Spinal cord (tissue), 10 donors: ENCODE measurements around the gene C6. TPM values are rescaled to one million over a fixed set of nuclear protein-coding genes. Genes with fewer than 3 reads are reported as not detected.

Experiments used
- DNase-seq, 6 donors: peaks; one replicate each; pipeline versions ENCODE4 v3.0.0 to v3.0.0-alpha.2; 2013 to 2015; ENCODE audit warnings: low spot score in 6 of 6, low read depth in 4 of 6
- H3K27ac ChIP-seq: one replicate; pipeline ENCODE4 v1.5.1; 2013; ENCODE audit warnings: low read depth, low read length, control low read depth
- H3K27me3 ChIP-seq: one replicate; pipeline ENCODE4 v1.6.1; 2013; ENCODE audit warnings: low read length; ENCODE audit not compliant: control insufficient read depth, insufficient read depth
- H3K36me3 ChIP-seq: one replicate; pipeline ENCODE4 v1.6.1; 2013; ENCODE audit warnings: low read length; ENCODE audit not compliant: control insufficient read depth, insufficient read depth
- H3K4me1 ChIP-seq: one replicate; pipeline ENCODE4 v1.6.1; 2013; ENCODE audit warnings: low read length; ENCODE audit not compliant: control insufficient read depth, insufficient read depth
- H3K4me3 ChIP-seq: one replicate; pipeline ENCODE4 v1.5.1; 2013; ENCODE audit warnings: low read depth, low read length, control low read depth
- H3K9me3 ChIP-seq: one replicate; pipeline ENCODE4 v1.6.1; 2013; ENCODE audit warnings: low read length; ENCODE audit not compliant: control insufficient read depth, insufficient read depth
- WGBS: methylation state at CpG from one replicate; pipeline ENCODE4 v1.1.5; 2013; ENCODE audit warnings: missing lambda C conversion rate; ENCODE audit not compliant: insufficient coverage; 5-methylcytosine and 5-hydroxymethylcytosine counted together
- polyA plus RNA-seq, 2 donors: library from polyadenylated mRNA; unstranded; fragments of 120-200 nt; gene quantifications; one replicate each; pipeline ENCODE4 v1.2.1, GENCODE V29; 2013; ENCODE audit not compliant: insufficient read length in 2 of 2
- total RNA-seq, 2 donors: library from RNA; depleted of rRNA in 1 of 2; stranded (reverse); fragments of 120-200 nt in 1 of 2; fragments of >200 nt in 1 of 2; gene quantifications; one replicate each; pipeline versions ENCODE4 v1.2.3 to v1.2.4, GENCODE V29; 2013 to 2014
- donor health status: healthy.

The C6 gene
- total and polyA plus RNA-seq, 4 donors = 0.17 to 4.5 (median 0.80) TPM

DNA sequence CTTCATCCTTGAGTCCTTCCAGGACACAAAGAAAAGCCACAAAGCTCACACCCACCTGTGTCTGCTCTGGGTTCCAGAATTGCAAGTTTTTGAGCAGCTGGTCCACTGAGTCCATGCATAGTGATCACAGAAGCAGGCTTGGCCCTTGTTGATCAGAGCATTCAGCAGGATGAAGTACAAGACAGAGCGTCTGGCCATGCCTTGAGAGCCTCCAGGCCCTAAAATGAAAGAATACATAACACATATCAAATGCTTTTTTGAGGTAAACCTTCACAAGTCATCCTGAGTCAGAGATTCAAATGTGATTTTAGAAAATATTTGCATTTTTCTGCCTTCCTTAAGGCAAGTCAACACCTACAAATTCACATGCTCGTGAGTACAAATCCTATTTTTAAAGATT, 10.3 kb downstream of the C6 start:
- no CpG with 5 or more reads among the region's 2 CpGs for WGBS

DNA sequence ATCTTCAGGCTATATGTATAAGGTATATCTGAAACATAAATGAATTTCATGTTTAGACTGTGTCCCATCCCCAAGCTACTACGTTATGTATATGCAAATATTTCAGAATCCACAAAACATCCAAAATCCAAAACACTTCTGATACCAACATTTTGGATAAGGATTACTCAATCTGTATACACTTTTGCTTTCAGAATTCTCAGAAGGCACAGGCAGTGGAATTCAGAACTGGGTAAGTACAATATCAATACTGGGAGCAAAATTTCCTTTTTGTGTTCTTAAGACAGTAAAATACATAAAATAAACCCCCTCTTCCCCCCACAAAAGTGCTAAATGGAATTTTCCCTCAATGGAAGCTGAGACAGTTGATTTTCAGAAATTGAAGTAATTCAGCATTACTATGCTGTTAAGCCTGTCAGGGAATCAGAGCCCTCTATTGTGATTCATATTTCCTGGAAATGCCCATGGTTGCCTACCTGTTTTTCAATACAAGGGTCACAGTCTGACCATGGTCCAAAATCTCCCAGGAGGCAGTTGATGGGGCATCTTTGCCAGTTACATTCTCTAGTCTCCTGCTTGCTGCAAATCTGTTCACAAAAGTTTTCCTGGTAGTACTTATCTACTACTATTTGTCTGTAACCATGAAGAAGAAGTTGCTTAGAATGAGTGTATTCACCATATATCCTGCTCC, 12.1 kb downstream of the C6 start:
- Histone ChIP-seq H3K4me3 (no peak overlapping the region), H3K27ac (no peak overlapping the region), H3K4me1 (no peaks in the 10 kb centered on the region), H3K36me3 (no peaks in the 10 kb centered on the region), H3K9me3 (no peaks in the 10 kb centered on the region), H3K27me3 (no peaks in the 10 kb centered on the region)
- WGBS = no CpG with 5 or more reads among the region's 1 CpG
- DNase-seq = no peak

More for the DNA sequence above, 10.3 kb downstream of the C6 start:
- H3K36me3 ChIP-seq = no peaks in the 10 kb centered on the region
- H3K4me1 ChIP-seq = no peaks in the 10 kb centered on the region
- no peak overlapping the region for H3K27ac ChIP-seq
- H3K27me3 ChIP-seq = no peaks in the 10 kb centered on the region
- no peak overlapping the region for H3K4me3 ChIP-seq
- H3K9me3 ChIP-seq = no peaks in the 10 kb centered on the region
- DNase-seq = no peak

DNA sequence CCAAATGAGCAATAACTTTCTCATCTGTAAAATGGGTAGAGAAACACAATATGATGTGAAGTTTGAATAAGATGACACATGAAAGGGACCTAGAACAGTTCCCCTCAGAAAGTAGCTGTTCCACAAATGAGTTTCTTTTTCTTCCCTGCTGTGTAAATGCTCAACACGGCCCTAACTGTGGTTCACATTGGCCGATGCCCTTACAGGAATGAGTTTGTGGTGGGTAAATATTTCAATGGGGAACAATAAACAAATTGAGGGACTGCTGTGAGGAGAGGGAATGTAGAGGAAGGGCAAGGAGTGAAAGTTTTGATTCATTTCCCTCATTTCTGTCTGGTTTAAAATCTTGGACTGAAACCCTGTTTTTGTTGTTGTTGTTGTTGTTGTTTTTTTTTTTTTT, 12.8 kb downstream of the C6 start:
- no peak overlapping the region for H3K4me3 ChIP-seq
- no peak overlapping the region for H3K27ac ChIP-seq
- H3K27me3 ChIP-seq = no peaks in the 10 kb centered on the region
- no peak for DNase-seq
- H3K4me1 ChIP-seq = no peaks in the 10 kb centered on the region
- WGBS = no CpG with 5 or more reads among the region's 2 CpGs
- no peaks in the 10 kb centered on the region for H3K36me3 ChIP-seq
- H3K9me3 ChIP-seq = no peaks in the 10 kb centered on the region

DNA sequence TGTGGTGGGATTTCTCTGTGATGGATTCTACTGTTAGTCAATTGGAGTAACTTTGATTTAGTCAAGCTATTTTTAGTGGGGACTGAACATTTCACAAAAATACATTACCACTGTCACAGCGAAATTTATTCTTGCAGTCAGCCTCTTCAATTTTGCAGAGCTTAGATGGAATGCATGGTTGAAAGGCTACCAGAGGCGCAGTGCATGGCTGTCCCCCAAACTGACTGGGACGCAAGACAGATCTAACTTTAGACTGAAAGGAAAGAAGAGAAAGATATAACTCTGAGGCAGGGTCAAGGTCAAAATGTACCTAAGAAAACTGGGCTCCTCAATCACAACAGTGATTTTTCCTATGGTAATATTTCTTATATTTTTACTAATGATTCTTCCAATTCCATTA, 13.7 kb downstream of the C6 start:
- DNase-seq = no peak
- H3K9me3 ChIP-seq = no peaks in the 10 kb centered on the region
- 50% methylated on average over 2 of the region's 3 CpGs for WGBS
- no peak overlapping the region for H3K27ac ChIP-seq
- H3K4me1 ChIP-seq = no peaks in the 10 kb centered on the region
- no peaks in the 10 kb centered on the region for H3K27me3 ChIP-seq
- no peaks in the 10 kb centered on the region for H3K36me3 ChIP-seq
- no peak overlapping the region for H3K4me3 ChIP-seq

DNA sequence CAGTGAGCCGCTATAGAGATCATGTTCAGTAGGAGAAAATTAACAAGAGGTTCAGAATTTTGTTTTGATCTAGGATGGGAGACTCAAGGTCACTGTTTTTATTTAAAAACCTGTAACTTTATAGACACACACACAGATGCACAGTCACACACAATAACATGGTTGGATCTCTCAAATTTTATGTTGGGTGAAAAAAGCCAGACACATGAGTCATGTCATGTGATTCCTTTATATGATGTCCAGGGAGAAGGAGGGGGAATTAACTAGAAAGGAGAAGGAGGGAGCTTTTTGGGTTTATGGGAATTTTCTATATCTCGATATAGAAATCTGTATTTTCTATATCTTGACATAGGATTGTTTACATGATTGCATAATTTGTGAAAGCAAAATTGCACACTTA, 17.1 kb downstream of the C6 start:
- no peaks in the 10 kb centered on the region for H3K9me3 ChIP-seq
- H3K36me3 ChIP-seq = no peaks in the 10 kb centered on the region
- no peak overlapping the region for H3K4me3 ChIP-seq
- WGBS = no CpG with 5 or more reads among the region's 2 CpGs
- DNase-seq = no peak
- no peaks in the 10 kb centered on the region for H3K4me1 ChIP-seq
- H3K27ac ChIP-seq = no peak overlapping the region
- H3K27me3 ChIP-seq = no peaks in the 10 kb centered on the region

DNA sequence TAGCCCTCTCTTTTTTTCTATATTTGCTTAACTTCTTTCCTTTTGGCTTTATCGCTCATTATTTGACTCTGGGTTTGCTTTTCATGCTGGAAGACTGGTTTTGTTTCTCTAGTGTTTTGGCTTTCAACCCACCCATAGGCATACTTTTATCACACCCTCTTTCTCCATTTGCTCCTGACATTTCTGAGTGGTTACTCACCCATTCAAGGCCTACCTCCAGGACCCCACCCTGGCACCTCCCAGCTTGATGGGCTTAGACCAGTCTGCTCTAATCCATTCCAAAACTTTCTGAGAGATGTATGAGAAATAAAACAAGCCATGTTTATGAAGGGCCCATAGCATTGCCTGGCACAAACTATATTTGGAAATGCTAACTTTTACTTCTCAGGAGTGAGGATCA, 18.1 kb downstream of the C6 start:
- no peaks in the 10 kb centered on the region for H3K36me3 ChIP-seq
- H3K27me3 ChIP-seq = no peaks in the 10 kb centered on the region
- no peak for DNase-seq
- H3K4me1 ChIP-seq = no peaks in the 10 kb centered on the region
- H3K4me3 ChIP-seq = no peak overlapping the region
- no peaks in the 10 kb centered on the region for H3K9me3 ChIP-seq
- WGBS = no CpG with 5 or more reads among the region's 1 CpG
- H3K27ac ChIP-seq = no peak overlapping the region

DNA sequence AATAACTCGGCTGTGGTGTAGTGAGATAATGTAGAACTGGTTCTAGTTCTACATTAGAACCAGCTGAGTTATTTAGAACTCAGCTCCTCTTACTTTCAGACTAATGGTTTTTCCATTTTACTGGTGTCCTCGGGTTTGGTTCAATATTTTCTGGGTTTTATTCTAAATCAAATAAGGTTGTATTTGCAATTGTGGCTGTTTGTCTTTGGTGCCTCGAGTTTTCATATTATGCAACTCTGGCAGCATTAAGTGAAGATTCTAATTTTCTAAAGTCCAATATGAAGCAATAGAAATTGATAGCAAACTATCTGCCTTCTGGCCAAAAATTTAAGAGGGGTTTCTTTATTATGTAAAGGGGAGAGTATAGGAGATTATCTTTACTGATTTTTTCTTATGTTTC, 19.0 kb downstream of the C6 start:
- Histone ChIP-seq H3K9me3 (no peaks in the 10 kb centered on the region), H3K36me3 (no peaks in the 10 kb centered on the region), H3K27ac (no peak overlapping the region), H3K27me3 (no peaks in the 10 kb centered on the region), H3K4me3 (no peak overlapping the region), H3K4me1 (no peaks in the 10 kb centered on the region)
- no peak for DNase-seq
- no CpG with 5 or more reads among the region's 3 CpGs for WGBS

DNA sequence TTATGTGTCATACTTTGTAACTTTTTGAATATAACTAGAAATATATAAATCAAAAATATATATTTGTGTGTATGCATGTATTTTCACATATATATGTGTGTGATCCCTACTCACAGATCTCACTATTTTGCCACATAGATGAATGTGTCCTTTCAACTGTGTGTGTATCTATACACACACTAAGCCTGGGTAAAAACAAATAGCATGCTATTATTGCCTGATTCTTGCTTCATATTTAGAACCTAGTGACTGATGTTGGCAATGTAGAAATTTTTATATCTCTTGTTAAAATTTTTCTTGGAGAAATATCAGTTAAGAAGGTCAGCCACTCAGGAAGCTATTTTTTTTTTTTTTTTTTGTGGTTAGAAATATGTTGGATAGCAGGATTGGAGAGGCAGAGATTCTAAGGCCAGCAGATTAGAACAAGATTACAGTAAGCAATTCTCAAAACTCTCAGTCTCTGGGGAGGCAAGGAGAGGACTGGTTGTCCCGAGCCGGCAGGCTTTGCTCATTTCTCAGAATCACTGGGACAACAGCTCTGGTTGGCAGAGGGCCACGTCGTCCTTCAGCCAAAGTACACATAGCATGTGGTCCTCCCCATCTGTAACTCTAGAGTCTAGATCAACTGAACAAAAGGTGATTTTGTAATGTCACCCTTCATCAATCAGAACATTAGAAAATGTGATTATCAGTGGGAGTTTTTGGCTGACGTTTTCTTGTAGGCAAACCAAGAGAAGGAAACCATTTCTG, 19.7 kb downstream of the C6 start:
- H3K36me3 ChIP-seq = no peaks in the 10 kb centered on the region
- peak; percentile 26 to 88 (median 53) for DNase-seq
- H3K4me3 ChIP-seq = no peak overlapping the region
- H3K4me1 ChIP-seq = no peaks in the 10 kb centered on the region
- no peaks in the 10 kb centered on the region for H3K27me3 ChIP-seq
- 0% methylated on average over 1 of the region's 5 CpGs for WGBS
- no peaks in the 10 kb centered on the region for H3K9me3 ChIP-seq
- H3K27ac ChIP-seq = no peak overlapping the region

DNA sequence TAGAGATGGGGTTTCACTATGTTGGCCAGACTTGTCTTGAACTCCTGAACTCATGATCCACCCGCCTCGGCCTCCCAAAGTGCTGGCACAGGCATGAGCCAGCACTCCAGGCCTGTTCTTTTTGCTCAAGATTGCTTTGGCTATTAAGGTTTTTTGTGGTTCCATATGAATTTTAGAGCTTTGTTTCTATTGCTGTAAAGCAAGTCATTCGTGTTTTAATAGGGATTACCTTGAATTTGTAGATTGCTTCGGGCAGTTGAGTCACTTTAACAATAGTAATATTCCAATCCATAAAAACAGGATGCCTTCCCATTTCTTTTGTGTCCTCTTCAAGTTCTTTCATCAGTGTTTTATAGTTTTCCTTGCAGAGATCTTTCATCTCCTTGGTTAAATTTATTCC, 22.1 kb downstream of the C6 start:
- H3K4me1 ChIP-seq = no peaks in the 10 kb centered on the region
- no peak for DNase-seq
- H3K27me3 ChIP-seq = no peaks in the 10 kb centered on the region
- H3K9me3 ChIP-seq = no peaks in the 10 kb centered on the region
- H3K27ac ChIP-seq = no peak overlapping the region
- no peaks in the 10 kb centered on the region for H3K36me3 ChIP-seq
- no peak overlapping the region for H3K4me3 ChIP-seq
- WGBS = 89% methylated on average over 2 of the region's 4 CpGs

DNA sequence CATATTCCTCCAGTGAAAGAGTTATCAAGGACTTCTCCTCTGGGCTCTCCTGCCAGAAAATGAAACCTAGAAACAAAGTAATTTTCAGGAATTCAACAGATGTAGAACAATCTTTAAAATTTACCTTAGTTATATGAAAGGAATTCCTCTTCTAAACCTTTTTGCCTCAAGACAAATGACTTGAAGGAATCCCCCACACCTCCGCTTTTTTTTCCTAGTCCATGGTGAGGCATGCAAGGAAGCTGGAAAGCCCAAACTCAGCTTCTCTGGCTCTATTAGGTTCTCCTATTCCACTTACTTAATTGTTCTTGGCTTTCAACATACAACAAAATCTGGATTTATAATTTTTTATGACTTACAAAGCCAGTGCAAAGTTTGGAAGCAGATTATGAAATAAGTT, 27.2 kb downstream of the C6 start:
- no peaks in the 10 kb centered on the region for H3K36me3 ChIP-seq
- H3K4me1 ChIP-seq = no peaks in the 10 kb centered on the region
- no peaks in the 10 kb centered on the region for H3K27me3 ChIP-seq
- 100% methylated on average over 1 of the region's 1 CpG for WGBS
- no peak overlapping the region for H3K4me3 ChIP-seq
- H3K9me3 ChIP-seq = no peaks in the 10 kb centered on the region
- DNase-seq = no peak
- H3K27ac ChIP-seq = no peak overlapping the region
